A673 (cell line): ENCODE data around the gene NPC1L1.

Experiments
- CTCF ChIP-seq: fragments of 300-800, 200-600 bp; sonication (generic); conservative IDR thresholded peaks from 2 replicates; pipeline ENCODE4 v1.5.1; 2017; ENCODE audit warnings: low read depth, mild to moderate bottlenecking, antibody characterized with exemption, low read length, moderate library complexity, mixed read lengths
- EZH2 ChIP-seq: fragments of 200-600 bp; sonication (generic); IDR thresholded peaks from 2 replicates; pipeline ENCODE4 v1.6.1; 2017; ENCODE audit warnings: borderline replicate concordance, low read depth, mild to moderate bottlenecking, mixed read lengths, antibody characterized with exemption, low read length; ENCODE audit not compliant: poor library complexity, severe bottlenecking

- TF ChIP-seq CTCF, result no peak
- no peak for TF ChIP-seq EZH2
These were observed 71.0 kb downstream of the NPC1L1 start for GRCh38 chr7:44470135-44470479.
